Femur (tissue), 1 donor: ENCODE data around the gene TRAK2.

Experiments used
- DNase-seq: peaks from one replicate; pipeline ENCODE4 v3.0.0-alpha.2; 2017

Gene TRAK2

DNA sequence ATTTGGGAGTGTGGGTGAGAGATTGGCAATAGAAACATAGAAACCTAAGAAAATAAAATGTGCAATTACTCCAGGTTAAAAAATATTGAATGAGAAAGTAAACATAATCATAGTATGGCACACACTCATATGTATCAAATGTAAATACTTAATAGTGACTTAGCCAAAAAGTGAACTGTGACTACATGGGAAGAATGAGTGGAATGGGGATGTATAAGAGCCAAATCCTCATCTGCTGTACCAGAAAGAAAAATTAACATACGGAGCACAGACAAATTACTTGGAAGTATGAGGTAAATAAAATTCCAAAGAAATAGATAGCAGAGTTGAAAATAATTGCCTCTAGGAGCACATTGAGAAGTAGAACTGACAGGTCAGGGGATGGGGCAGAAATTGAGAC, 98.1 kb downstream of the TRAK2 start:
- no peak for DNase-seq

DNA sequence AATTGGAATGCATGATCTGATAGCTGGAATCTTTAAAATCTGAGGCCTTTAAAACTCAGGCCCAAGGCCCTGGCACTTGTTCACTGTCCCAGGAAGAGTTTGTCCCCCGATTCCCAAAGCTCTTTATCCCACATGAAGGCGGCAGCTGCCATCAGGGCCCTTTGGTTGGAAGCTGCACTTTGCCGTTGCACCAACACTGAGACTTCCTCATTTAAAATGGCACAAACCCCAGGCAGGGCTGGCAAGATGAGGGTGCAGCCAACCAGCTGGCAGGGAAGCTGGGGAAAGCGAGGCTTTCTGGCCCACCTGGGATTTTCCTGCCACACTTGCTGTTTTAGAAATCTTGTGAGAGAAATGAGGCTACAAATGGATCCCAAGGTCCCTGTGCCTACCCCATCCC, 100.4 kb downstream of the TRAK2 start:
- peak; percentile 11 for DNase-seq

DNA sequence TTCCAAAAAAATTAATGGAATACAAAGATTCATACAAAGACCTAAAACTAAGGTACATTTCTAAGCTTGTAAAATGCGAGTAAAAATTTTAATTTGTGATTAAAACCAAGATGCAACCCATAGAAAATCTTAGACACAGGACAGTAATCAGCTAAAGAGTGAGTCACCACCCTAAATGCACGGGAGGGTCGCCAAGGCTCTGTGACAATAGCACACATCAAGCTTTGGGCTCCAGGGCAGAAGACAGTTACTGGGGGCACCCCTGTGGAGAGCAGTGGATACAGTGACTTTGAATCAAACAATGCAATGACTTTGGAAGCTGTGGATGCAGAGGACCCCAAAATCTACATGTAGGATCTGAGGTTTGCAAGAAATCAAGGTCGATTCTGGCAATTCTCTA, 101.7 kb downstream of the TRAK2 start:
- no peak for DNase-seq

DNA sequence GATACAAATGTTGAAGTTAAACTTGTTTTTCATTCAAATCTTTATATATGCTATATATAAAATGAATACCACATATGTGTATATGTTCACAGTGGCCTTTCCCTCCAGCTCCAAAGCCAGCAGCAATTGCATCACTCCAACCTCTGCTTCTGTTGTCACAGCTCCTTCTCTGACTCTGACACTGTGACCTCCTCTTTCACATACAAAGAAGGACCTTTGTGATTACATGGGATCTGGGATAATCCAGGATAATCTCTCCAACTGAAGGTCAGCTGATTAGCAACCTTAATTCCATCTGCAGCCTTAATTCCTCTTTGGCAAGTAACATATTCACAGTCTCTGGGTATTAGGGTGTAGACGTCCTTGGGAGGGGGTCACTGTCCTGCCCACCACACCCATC, 102.5 kb downstream of the TRAK2 start:
- no peak for DNase-seq

DNA sequence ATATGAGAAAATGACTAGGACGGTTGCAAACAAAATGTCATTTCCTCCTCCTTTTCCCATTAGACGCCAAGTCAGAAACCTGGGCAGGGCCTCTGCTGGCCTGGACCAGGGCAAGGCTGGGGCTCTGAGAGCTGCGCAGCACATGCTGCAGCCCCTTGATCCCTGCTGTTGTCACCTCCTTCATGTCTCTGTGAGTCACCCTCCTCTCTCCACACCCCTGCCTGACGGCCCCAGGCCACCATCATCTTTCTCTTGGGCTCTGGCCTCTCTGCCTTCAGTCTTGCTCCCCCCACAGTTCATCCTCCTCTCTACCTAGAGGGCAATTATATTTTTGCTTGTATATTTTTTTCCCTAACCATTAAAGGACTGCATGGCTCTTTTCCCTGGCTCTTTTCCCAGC, 104.1 kb downstream of the TRAK2 start:
- DNase-seq, result no peak

DNA sequence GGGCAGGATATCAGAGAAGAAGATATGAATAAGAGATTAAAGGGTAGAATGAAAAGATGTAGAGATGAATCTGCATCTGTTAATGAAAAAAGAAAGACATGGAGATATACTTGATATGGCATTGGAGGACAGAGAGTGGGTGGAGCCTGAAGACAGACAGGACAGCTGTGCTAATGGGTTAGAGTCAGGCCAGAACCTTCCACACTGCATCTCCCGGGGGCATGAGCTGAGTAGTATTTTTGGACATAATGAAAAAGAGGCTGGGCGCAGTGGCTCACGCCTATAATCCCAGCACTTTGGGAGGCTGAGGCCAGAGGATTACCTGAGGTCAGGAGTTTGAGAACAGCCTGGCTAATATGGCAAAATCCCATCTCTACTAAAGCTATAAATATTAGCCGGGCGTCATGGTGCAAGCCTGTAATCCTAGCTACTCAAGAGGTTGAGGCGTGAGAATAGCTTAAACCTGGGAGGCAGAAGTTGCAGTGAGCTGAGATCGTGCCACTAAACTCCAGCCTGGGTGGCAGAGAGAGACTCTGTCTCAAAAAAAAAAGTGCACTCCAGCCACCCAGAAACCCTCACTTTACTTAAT, 105.5 kb downstream of the TRAK2 start:
- DNase-seq, result no peak

DNA sequence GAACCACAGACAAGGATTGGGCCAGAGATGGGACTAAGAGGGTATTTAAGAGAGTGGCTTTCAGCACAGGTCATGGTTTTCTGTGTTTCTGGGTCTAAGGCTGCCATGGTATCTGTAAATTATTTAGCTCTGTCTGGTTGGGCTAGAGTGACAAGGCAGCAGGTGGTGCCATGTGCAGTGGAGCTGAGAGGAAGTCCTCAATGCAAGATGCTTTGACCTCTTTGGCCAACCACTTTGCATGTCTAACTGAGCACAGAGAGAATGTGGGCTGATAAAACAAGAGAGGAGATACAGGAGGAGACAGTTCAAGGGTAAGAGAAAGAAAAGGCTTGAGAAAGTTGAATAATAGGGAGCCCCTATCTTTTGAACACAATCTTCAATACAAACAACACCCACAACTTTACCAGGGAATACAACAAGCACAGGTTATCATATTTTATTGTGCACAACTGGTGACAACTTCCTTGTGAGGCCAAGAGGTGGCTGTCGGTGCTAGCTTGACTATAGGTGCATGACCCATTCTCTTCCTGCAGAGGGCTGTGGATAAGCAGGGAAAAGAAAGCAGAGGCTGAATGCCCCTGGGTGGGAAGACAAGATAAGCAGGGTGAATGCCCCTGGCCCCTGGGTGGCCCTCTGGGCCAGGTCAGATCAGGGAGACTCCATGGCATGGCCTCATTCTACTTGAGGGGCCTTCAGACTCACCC, 106.4 kb downstream of the TRAK2 start:
- DNase-seq, result peak; percentile 8

DNA sequence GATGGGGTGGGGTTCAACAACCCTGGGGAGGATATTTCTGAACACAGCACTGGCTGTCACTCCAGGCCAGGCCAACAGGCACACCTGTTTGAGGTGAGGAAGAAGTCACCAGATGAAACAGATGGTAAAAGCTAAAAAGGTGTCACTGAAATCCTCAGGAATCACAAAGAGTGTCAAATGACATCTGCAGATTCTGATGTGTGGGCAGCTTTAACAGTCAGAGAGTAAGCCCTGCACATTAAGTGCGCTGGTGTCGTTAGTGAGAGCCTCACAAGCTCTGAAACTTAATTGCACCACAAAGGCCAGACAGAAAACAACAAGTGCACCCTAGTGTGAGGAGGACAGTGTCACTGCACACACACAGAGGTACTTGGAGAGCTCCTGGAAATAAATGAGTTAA, 107.7 kb downstream of the TRAK2 start:
- DNase-seq, result no peak

DNA sequence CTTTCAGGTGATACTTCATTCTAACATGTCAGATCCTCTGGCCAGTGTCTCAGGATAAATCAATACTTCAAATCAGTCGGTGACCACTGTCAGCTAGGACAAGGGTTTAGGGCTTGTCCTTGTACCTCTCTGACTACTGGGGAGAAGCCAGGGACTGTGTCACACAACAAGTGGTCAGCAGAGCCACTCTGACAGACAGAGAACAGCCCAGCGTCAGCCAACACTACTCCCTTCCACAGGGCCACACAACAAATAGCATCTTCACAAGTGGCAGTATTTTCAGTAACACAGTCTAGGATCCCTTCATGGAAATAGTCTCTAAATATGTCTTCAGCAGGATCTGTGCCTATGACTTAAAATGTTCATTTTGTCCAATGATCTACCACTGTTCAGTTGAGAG, 108.3 kb downstream of the TRAK2 start:
- no peak for DNase-seq

DNA sequence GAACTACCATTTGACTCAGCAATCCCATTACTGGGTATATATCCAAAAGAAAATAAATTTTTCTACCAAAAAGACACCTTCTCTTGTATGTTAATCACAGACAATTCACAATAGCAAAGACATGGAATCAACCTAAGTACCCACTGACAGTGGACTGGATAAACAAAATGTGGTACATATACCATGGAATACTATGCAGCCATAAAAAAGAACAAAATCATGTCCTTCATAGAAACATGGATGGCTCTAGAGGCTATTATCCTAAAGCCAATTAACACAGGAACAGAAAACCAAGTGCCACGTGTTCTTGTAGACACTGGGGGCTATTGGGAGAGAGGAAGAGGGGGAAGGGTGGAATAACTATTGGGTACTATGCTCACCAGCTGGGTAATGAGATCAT, 121.8 kb downstream of the TRAK2 start:
- DNase-seq, result no peak

DNA sequence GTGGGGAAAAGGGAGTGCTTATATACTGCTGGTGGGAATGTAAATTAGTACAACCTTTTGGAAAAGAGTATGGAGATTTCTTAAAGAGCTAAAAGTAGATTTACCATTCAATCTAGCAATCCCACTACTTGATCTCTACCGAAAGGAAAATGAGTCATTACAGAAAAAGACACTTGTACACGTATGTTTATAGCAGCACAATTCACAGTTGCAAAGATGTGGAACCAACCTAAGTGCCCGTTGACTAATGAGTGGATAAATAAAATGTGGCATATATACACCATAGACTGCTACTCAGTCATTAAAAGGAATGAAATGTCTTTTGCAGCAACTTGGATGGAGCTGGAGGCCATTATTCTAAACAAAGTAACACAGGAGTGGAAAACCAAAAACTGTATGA, 123.6 kb downstream of the TRAK2 start:
- no peak for DNase-seq
